ENCODE data around the gene PRPSAP1. TPM values are rescaled to one million over a fixed set of nuclear protein-coding genes. Genes with fewer than 3 reads are reported as not detected.

The PRPSAP1 gene
- polyA plus RNA-seq, 3 donors, result 45.8 to 58.2 (median 51.2) TPM

DNA sequence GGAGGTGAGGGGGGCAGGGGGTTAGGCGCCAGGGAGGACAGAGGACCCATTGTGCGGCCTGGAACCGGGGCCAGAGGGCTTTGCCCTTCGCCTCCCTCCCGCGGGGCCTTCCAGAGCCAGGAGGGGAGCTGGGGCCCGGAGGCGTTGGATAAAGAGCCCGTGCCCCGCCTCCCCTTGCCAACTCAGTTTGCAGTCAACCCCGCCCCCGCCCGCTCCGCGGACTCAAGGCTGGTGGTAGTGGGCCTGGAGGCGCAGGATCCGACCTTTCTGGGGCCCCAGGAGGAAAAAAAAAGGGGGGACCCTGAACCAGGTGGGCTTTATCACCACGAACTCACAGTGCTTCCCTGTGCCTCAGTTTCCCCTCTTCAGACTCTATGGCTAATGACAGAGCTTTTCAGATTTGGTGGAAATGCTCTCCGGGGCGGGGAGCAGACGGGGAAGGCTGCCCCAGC is 28.7 kb upstream of the PRPSAP1 start:
- H3K4me3 Mint-ChIP-seq, result peak overlapping the region; percentile 96 to 97
- H3K4me1 ChIP-seq (ENCODE audit: control insufficient read depth in 1 of 2, insufficient read depth in 2 of 2, low read length in 2 of 2), result peaks cover 44 to 65% of the 10 kb centered on the region in 2 donors
- DNase-seq, result peak; percentile 24 to 51 (median 29)
- H3K4me2 ChIP-seq (replicated peaks; ENCODE audit: extremely low read depth, low read length, poor library complexity, severe bottlenecking), result peak overlapping the region; percentile 82
- WGBS (ENCODE audit: insufficient coverage), result 5% methylated on average over 19 of the region's 21 CpGs
- H3K4me1 Mint-ChIP-seq, result peaks cover 36% of the 10 kb centered on the region
- peaks cover 10 to 16% of the 10 kb centered on the region in 2 donors for H3K36me3 Mint-ChIP-seq
- H3K79me2 ChIP-seq (ENCODE audit: insufficient read depth, low read length), result no peaks in the 10 kb centered on the region
- peak overlapping the region; percentile 81 for H2AFZ ChIP-seq (ENCODE audit: insufficient read depth, low read depth, low read length, poor library complexity, severe bottlenecking)
- no peaks in the 10 kb centered on the region for H3K9me3 ChIP-seq (replicated peaks in 1 of 2; ENCODE audit: control insufficient read depth in 1 of 2, insufficient read depth in 1 of 2, low read length in 2 of 2)
- H3K9me3 Mint-ChIP-seq, result peaks cover 0 to 2% (median 0%) of the 10 kb centered on the region in 7 donors
- peak overlapping the region; percentile 87 to 97 (median 93) for H3K27ac Mint-ChIP-seq
- H3K9ac ChIP-seq (ENCODE audit: insufficient read depth, low read length, poor library complexity, severe bottlenecking), result peak overlapping the region; percentile 87
- peak overlapping the region; percentile 75 to 86 (median 75) for H3K4me3 ChIP-seq (replicated peaks in 1 of 3; ENCODE audit: low read depth in 2 of 3, low read length in 3 of 3)
- H3K27ac ChIP-seq (ENCODE audit: low read depth in 1 of 2, low read length in 2 of 2), result peak overlapping the region; percentile 90 to 96
- H3K27me3 ChIP-seq (ENCODE audit: control insufficient read depth in 2 of 2, insufficient read depth in 2 of 2, low read length in 2 of 2), result peaks cover 0 to 11% of the 10 kb centered on the region in 2 donors
- intact Hi-C loops (cut with micrococcal nuclease), result loop anchor here in 1 of 2 donors (5.0 to 10.0 kb wide), 2 partner anchors 80 to 122 kb away; partner anchors contain the start of gene RHBDF2
- H4K20me1 ChIP-seq (ENCODE audit: insufficient read depth, low read length), result peaks cover 21% of the 10 kb centered on the region
- peaks cover 4 to 17% (median 9%) of the 10 kb centered on the region in 3 donors for H3K27me3 Mint-ChIP-seq (ENCODE audit: low read depth in 3 of 3)
- TF ChIP-seq, protein P1, sequence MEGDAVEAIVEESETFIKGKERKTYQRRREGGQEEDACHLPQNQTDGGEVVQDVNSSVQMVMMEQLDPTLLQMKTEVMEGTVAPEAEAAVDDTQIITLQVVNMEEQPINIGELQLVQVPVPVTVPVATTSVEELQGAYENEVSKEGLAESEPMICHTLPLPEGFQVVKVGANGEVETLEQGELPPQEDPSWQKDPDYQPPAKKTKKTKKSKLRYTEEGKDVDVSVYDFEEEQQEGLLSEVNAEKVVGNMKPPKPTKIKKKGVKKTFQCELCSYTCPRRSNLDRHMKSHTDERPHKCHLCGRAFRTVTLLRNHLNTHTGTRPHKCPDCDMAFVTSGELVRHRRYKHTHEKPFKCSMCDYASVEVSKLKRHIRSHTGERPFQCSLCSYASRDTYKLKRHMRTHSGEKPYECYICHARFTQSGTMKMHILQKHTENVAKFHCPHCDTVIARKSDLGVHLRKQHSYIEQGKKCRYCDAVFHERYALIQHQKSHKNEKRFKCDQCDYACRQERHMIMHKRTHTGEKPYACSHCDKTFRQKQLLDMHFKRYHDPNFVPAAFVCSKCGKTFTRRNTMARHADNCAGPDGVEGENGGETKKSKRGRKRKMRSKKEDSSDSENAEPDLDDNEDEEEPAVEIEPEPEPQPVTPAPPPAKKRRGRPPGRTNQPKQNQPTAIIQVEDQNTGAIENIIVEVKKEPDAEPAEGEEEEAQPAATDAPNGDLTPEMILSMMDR (IDR thresholded peaks at IDR 0.05), result no peak
- H3K36me3 ChIP-seq (replicated peaks in 1 of 2; ENCODE audit: control insufficient read depth in 1 of 2, insufficient read depth in 2 of 2, low read length in 2 of 2), result no peaks in the 10 kb centered on the region

- H3K4me2 ChIP-seq (replicated peaks; ENCODE audit: extremely low read depth, low read length, poor library complexity, severe bottlenecking), result peak overlapping the region; percentile 82
- TF ChIP-seq, protein P1 (IDR thresholded peaks at IDR 0.05), result no peak
- H4K20me1 ChIP-seq (ENCODE audit: insufficient read depth, low read length), result peaks cover 16% of the 10 kb centered on the region
- 0% methylated on average over 5 of the region's 19 CpGs for WGBS (ENCODE audit: insufficient coverage)
- DNase-seq, result peak; percentile 69 to 82 (median 82)
- H3K79me2 ChIP-seq (ENCODE audit: insufficient read depth, low read length), result no peaks in the 10 kb centered on the region
- peak overlapping the region; percentile 90 to 96 for H3K27ac ChIP-seq (ENCODE audit: low read depth in 1 of 2, low read length in 2 of 2)
- peak overlapping the region; percentile 75 to 86 (median 75) for H3K4me3 ChIP-seq (replicated peaks in 1 of 3; ENCODE audit: low read depth in 2 of 3, low read length in 3 of 3)
- peak overlapping the region; percentile 81 for H2AFZ ChIP-seq (ENCODE audit: insufficient read depth, low read depth, low read length, poor library complexity, severe bottlenecking)
- Mint-ChIP-seq H3K36me3 (peaks cover 5 to 10% of the 10 kb centered on the region in 2 donors), H3K9me3 (peaks cover 0 to 2% (median 0%) of the 10 kb centered on the region in 7 donors), H3K27ac (peak overlapping the region; percentile 87 to 97 (median 93)), H3K27me3 (ENCODE audit: low read depth in 3 of 3) (peaks cover 4 to 17% (median 9%) of the 10 kb centered on the region in 3 donors), H3K4me3 (peak overlapping the region; percentile 96 to 97), H3K4me1 (peaks cover 40% of the 10 kb centered on the region)
- peak overlapping the region; percentile 87 for H3K9ac ChIP-seq (ENCODE audit: insufficient read depth, low read length, poor library complexity, severe bottlenecking)
- no peaks in the 10 kb centered on the region for H3K36me3 ChIP-seq (replicated peaks in 1 of 2; ENCODE audit: control insufficient read depth in 1 of 2, insufficient read depth in 2 of 2, low read length in 2 of 2)
- peaks cover 0 to 11% of the 10 kb centered on the region in 2 donors for H3K27me3 ChIP-seq (ENCODE audit: control insufficient read depth in 2 of 2, insufficient read depth in 2 of 2, low read length in 2 of 2)
- no peaks in the 10 kb centered on the region for H3K9me3 ChIP-seq (replicated peaks in 1 of 2; ENCODE audit: control insufficient read depth in 1 of 2, insufficient read depth in 1 of 2, low read length in 2 of 2)
- peaks cover 44 to 68% of the 10 kb centered on the region in 2 donors for H3K4me1 ChIP-seq (ENCODE audit: control insufficient read depth in 1 of 2, insufficient read depth in 2 of 2, low read length in 2 of 2)
- intact Hi-C loops (cut with micrococcal nuclease), result loop anchor here in 1 of 2 donors (5.0 to 10.0 kb wide), 2 partner anchors 79 to 123 kb away; partner anchors contain the start of gene RHBDF2
Measured at GRCh38 chr17:76381633-76382350, 28.1 kb upstream of the PRPSAP1 start.
